SK-N-SH (cell line): Measurements from ENCODE around the gene MGLL. TPM values are rescaled to one million over a fixed set of nuclear protein-coding genes. Genes with fewer than 3 reads are reported as not detected.

Experiments used
- CTCF ChIA-PET: fragments of 300-600, 350-600 bp; formaldehyde crosslinking; extraction: SDS; loops from one replicate; lab custom pipeline; 2021; lab: Yijun Ruan, JAX
- POLR2A ChIA-PET: fragments of 350-600 bp; sonication (Branson Sonifier 250); formaldehyde crosslinking; extraction: SDS; loops from one replicate; lab custom pipeline; 2020; ENCODE audit warnings: antibody characterized with exemption, inconsistent platforms; lab: Yijun Ruan, JAX
- DNase-seq: peaks from one replicate; pipeline ENCODE4 v3.0.0; 2012
- H2AFZ ChIP-seq: fragments of 200-600 bp; sonication (generic); 2 replicates; pipeline ENCODE4 v1.8.1; 2016; ENCODE audit warnings: antibody characterized with exemption, mild to moderate bottlenecking, low read depth
- H3F3A ChIP-seq: fragments of 200-600 bp; sonication (generic); replicated peaks from 2 replicates; pipeline ENCODE3; 2016; ENCODE audit warnings: antibody characterized with exemption, mild to moderate bottlenecking; ENCODE audit not compliant: insufficient read depth
- H3K27ac ChIP-seq, 2 experiments: fragments of 200-500 bp in 1 of 2; fragments of 200-600 bp in 1 of 2; sonication (Bioruptor generic) in 1 of 2; sonication (generic), shearing (Covaris generic) in 1 of 2; 2 replicates each; pipeline versions ENCODE4 v1.5.1 to v1.6.1; 2014 to 2016; ENCODE audit warnings: low read depth in 2 of 2, inconsistent platforms in 1 of 2, low read length in 1 of 2, mild to moderate bottlenecking in 1 of 2, mixed read lengths in 1 of 2
- H3K27me3 ChIP-seq: fragments of 200-600 bp; sonication (generic), shearing (Covaris generic); 2 replicates; pipeline ENCODE4 v1.6.1; 2016; ENCODE audit warnings: mixed run types; ENCODE audit not compliant: insufficient read depth
- H3K36me3 ChIP-seq, 2 experiments: fragments of 200-500 bp in 1 of 2; fragments of 200-600 bp in 1 of 2; sonication (Bioruptor generic) in 1 of 2; sonication (generic) in 1 of 2; replicated peaks in 1 of 2; 2 replicates each; pipeline versions ENCODE3 to v1.5.1; 2014 to 2016; ENCODE audit warnings: low read length in 1 of 2, mild to moderate bottlenecking in 1 of 2; ENCODE audit not compliant: insufficient read depth in 2 of 2, control insufficient read depth in 1 of 2
- H3K4me1 ChIP-seq, 2 experiments: fragments of 200-500 bp in 1 of 2; fragments of 200-600 bp in 1 of 2; sonication (Bioruptor generic) in 1 of 2; sonication (generic), shearing (Covaris generic) in 1 of 2; 2 replicates each; pipeline versions ENCODE4 v1.5.1 to v1.6.1; 2014 to 2016; ENCODE audit warnings: low read depth in 1 of 2, low read length in 1 of 2, mixed run types in 1 of 2; ENCODE audit not compliant: insufficient read depth in 2 of 2, control insufficient read depth in 1 of 2
- H3K4me2 ChIP-seq: fragments of 200-600 bp; sonication (generic), shearing (Covaris generic); 2 replicates; pipeline ENCODE4 v1.6.1; 2017; ENCODE audit warnings: mixed run types
- H3K4me3 ChIP-seq, 2 experiments: fragments of 200-500 bp in 1 of 2; fragments of 200-600 bp in 1 of 2; sonication (Bioruptor generic) in 1 of 2; sonication (generic), shearing (Covaris generic) in 1 of 2; 2 replicates each; pipeline versions ENCODE4 v1.5.1 to v1.8.1; 2014 to 2016; ENCODE audit warnings: low read depth in 2 of 2, inconsistent platforms in 1 of 2, low read length in 1 of 2, mild to moderate bottlenecking in 1 of 2, mixed read lengths in 1 of 2, moderate library complexity in 1 of 2
- H3K79me2 ChIP-seq: fragments of 200-600 bp; sonication (generic); 2 replicates; pipeline ENCODE4 v1.8.1; 2017; ENCODE audit warnings: mild to moderate bottlenecking; ENCODE audit not compliant: insufficient read depth
- H3K9ac ChIP-seq: fragments of 200-600 bp; sonication (generic); 2 replicates; pipeline ENCODE4 v1.6.1; 2017; ENCODE audit warnings: mixed run types
- H3K9me2 ChIP-seq: fragments of 200-600 bp; sonication (generic); 2 replicates; pipeline ENCODE4 v1.6.1; 2017; ENCODE audit warnings: mixed run types
- H3K9me3 ChIP-seq: fragments of 200-600 bp; sonication (generic); 2 replicates; pipeline ENCODE4 v1.6.1; 2017; ENCODE audit warnings: mixed run types, mild to moderate bottlenecking, moderate library complexity
- H4K20me1 ChIP-seq: fragments of 200-600 bp; sonication (generic); 2 replicates; pipeline ENCODE4 v1.6.1; 2017; ENCODE audit warnings: mild to moderate bottlenecking, mixed run types; ENCODE audit not compliant: insufficient read depth
- EP300 ChIP-seq, 2 experiments: IDR thresholded peaks; 2 replicates each; pipeline versions ENCODE4 v1.4.0 to v1.6.1; 2012; ENCODE audit warnings: borderline replicate concordance in 1 of 2, low read depth in 1 of 2, low read length in 1 of 2
- EZH2phosphoT487 ChIP-seq: fragments of 200-600 bp; sonication (generic); IDR thresholded peaks from 2 replicates; pipeline ENCODE4 v1.6.1; 2017; ENCODE audit warnings: low read depth, mixed run types, mild to moderate bottlenecking, antibody characterized with exemption, moderate library complexity, borderline replicate concordance
- FOXM1 ChIP-seq: IDR thresholded peaks from 2 replicates; pipeline ENCODE4 v1.4.0; 2012; ENCODE audit warnings: low read depth, mild to moderate bottlenecking
- GABPA ChIP-seq: IDR thresholded peaks from 2 replicates; pipeline ENCODE4 v1.4.0; 2012; ENCODE audit warnings: low read depth, mild to moderate bottlenecking
- MEF2A ChIP-seq: IDR thresholded peaks from 2 replicates; pipeline ENCODE4 v1.4.0; 2012; ENCODE audit warnings: low read depth, borderline replicate concordance
- MXI1 ChIP-seq: IDR thresholded peaks from 2 replicates; pipeline ENCODE4 v1.6.1; 2012; ENCODE audit warnings: mild to moderate bottlenecking, low read depth, low read length, improper control_type of control experiment
- NRF1 ChIP-seq: IDR thresholded peaks from 2 replicates; pipeline ENCODE4 v1.6.1; 2012; ENCODE audit warnings: low read depth, mild to moderate bottlenecking, low read length
- RAD21 ChIP-seq: IDR thresholded peaks from 2 replicates; pipeline ENCODE4 v1.6.1; 2012; ENCODE audit warnings: mild to moderate bottlenecking, low read length
- RCOR1 ChIP-seq: fragments of 150-350 bp; IDR thresholded peaks from 2 replicates; pipeline ENCODE4 v1.6.1; 2017; ENCODE audit warnings: antibody characterized with exemption, low read length
- RXRA ChIP-seq: IDR thresholded peaks from 2 replicates; pipeline ENCODE4 v1.4.0; 2012; ENCODE audit warnings: low read depth, mild to moderate bottlenecking, borderline replicate concordance
- SIN3A ChIP-seq: IDR thresholded peaks from 2 replicates; pipeline ENCODE4 v1.6.1; 2012; ENCODE audit warnings: low read depth, mild to moderate bottlenecking, low read length, moderate library complexity, borderline replicate concordance
- TAF1 ChIP-seq: IDR thresholded peaks from 2 replicates; pipeline ENCODE4 v1.6.1; 2012; ENCODE audit warnings: low read depth, mild to moderate bottlenecking, low read length, moderate library complexity, borderline replicate concordance
- TCF12 ChIP-seq: IDR thresholded peaks from 2 replicates; pipeline ENCODE4 v1.4.0; 2012
- TEAD4 ChIP-seq: IDR thresholded peaks from 2 replicates; pipeline ENCODE4 v1.4.0; 2012; ENCODE audit warnings: mild to moderate bottlenecking, borderline replicate concordance; ENCODE audit not compliant: insufficient read depth
- USF1 ChIP-seq: IDR thresholded peaks from 2 replicates; pipeline ENCODE4 v1.4.0; 2012; ENCODE audit warnings: low read depth, borderline replicate concordance
- WGBS: methylation state at CpG from one replicate; pipeline ENCODE4 v1.1.6; 2017; ENCODE audit warnings: low lambda C conversion rate; 5-methylcytosine and 5-hydroxymethylcytosine counted together
- polyA plus RNA-seq, 3 experiments: library from polyadenylated mRNA; depleted of rRNA; stranded (reverse); fragments of >200 nt; gene quantifications; 2 replicates each; pipeline ENCODE4 v1.2.3, GENCODE V29; 2012
- TF ChIP-seq, protein P1 (sequence below): IDR thresholded peaks from 2 replicates; pipeline ENCODE4; 2012
- TF ChIP-seq, protein P2 (sequence below): IDR thresholded peaks from 2 replicates; pipeline ENCODE4 v1.4.0; 2012; ENCODE audit warnings: low read depth
- TF ChIP-seq, protein P3 (sequence below): IDR thresholded peaks from 2 replicates; pipeline ENCODE4 v1.4.0; 2012; ENCODE audit warnings: low read depth, borderline replicate concordance
- TF ChIP-seq, protein P4 (sequence below): fragments of 200-600 bp; sonication (generic); IDR thresholded peaks from 2 replicates; pipeline ENCODE4 v1.6.1; 2017; ENCODE audit warnings: antibody characterized with exemption, mild to moderate bottlenecking, moderate library complexity

MGLL gene
- polyA plus RNA-seq, 1 of the 3 experiments (the other 2 are of a cell fraction), result 2.2 TPM

GRCh38 chr3:127708837-127709236, 113.5 kb downstream of the MGLL start:
- no peaks in the 10 kb centered on the region for H3F3A ChIP-seq
- H3K9me2 ChIP-seq, result no peaks in the 10 kb centered on the region
- ChIA-PET CTCF (interaction anchor here (0.9 to 1.9 kb wide), 5 partner anchors 8 to 123 kb away, joined by 3 to 5 read pairs (median 4); no protein-coding TSS in a partner anchor), POLR2A (no interaction called here)
- no peaks in the 10 kb centered on the region for H3K27me3 ChIP-seq
- H3K79me2 ChIP-seq, result no peaks in the 10 kb centered on the region
- no peak overlapping the region for H3K4me2 ChIP-seq
- H3K9me3 ChIP-seq, result no peaks in the 10 kb centered on the region
- WGBS, result 88% methylated on average over 2 of the region's 2 CpGs
- TF ChIP-seq TAF1 (no peak), RAD21 (no peak), USF1 (no peak), RXRA (no peak), SIN3A (no peak), EP300 (IDR thresholded peaks at IDR 0.05; ENCODE audit: borderline replicate concordance in 1 of 2, low read depth in 1 of 2, low read length in 1 of 2) (no peak), RCOR1 (no peak), TCF12 (no peak), GABPA (no peak), MEF2A (no peak), NRF1 (no peak)
- TF ChIP-seq, protein P1, sequence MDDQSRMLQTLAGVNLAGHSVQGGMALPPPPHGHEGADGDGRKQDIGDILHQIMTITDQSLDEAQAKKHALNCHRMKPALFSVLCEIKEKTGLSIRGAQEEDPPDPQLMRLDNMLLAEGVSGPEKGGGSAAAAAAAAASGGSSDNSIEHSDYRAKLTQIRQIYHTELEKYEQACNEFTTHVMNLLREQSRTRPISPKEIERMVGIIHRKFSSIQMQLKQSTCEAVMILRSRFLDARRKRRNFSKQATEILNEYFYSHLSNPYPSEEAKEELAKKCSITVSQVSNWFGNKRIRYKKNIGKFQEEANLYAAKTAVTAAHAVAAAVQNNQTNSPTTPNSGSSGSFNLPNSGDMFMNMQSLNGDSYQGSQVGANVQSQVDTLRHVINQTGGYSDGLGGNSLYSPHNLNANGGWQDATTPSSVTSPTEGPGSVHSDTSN, result no peak
- TF ChIP-seq, protein P2, sequence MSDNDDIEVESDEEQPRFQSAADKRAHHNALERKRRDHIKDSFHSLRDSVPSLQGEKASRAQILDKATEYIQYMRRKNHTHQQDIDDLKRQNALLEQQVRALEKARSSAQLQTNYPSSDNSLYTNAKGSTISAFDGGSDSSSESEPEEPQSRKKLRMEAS, result no peak
- peaks cover 0 to 45% of the 10 kb centered on the region in 2 experiments; a peak in 1 of 4 replicates for H3K4me1 ChIP-seq
- H2AFZ ChIP-seq, result no peak overlapping the region
- DNase-seq, result no peak
- no peak overlapping the region for H3K9ac ChIP-seq
- H3K36me3 ChIP-seq, result no peaks in the 10 kb centered on the region
- H3K27ac ChIP-seq, result no peak overlapping the region
- no peaks in the 10 kb centered on the region for H4K20me1 ChIP-seq
- H3K4me3 ChIP-seq, result no peak overlapping the region

- no peak overlapping the region for H3K4me3 ChIP-seq
- no peaks in the 10 kb centered on the region for H3K9me3 ChIP-seq
- CTCF ChIA-PET, result interaction anchor here (0.9 to 2.0 kb wide), 6 partner anchors 9 to 124 kb away, joined by 3 to 6 read pairs (median 4); no protein-coding TSS in a partner anchor
- no peaks in the 10 kb centered on the region for H4K20me1 ChIP-seq
- DNase-seq, result no peak
- H3K36me3 ChIP-seq, result no peaks in the 10 kb centered on the region
- H3F3A ChIP-seq, result no peaks in the 10 kb centered on the region
- whole genome bisulfite sequencing, result 77% methylated on average over 13 of the region's 13 CpGs
- peaks cover 0 to 39% of the 10 kb centered on the region in 2 experiments; a peak in 1 of 4 replicates for H3K4me1 ChIP-seq
- H3K4me2 ChIP-seq, result no peak overlapping the region
- H3K9me2 ChIP-seq, result no peaks in the 10 kb centered on the region
- H3K79me2 ChIP-seq, result no peaks in the 10 kb centered on the region
- no peaks in the 10 kb centered on the region for H3K27me3 ChIP-seq
- no peak overlapping the region for H2AFZ ChIP-seq
- POLR2A ChIA-PET, result interaction anchor here (0.8 to 1.0 kb wide), 2 partner anchors 11 to 44 kb away, joined by 3 read pairs; no protein-coding TSS in a partner anchor
- no peak overlapping the region for H3K9ac ChIP-seq
- H3K27ac ChIP-seq, result no peak overlapping the region; a peak in 1 of 4 replicates
- TF ChIP-seq TEAD4, result no peak
- TF ChIP-seq, protein P3, sequence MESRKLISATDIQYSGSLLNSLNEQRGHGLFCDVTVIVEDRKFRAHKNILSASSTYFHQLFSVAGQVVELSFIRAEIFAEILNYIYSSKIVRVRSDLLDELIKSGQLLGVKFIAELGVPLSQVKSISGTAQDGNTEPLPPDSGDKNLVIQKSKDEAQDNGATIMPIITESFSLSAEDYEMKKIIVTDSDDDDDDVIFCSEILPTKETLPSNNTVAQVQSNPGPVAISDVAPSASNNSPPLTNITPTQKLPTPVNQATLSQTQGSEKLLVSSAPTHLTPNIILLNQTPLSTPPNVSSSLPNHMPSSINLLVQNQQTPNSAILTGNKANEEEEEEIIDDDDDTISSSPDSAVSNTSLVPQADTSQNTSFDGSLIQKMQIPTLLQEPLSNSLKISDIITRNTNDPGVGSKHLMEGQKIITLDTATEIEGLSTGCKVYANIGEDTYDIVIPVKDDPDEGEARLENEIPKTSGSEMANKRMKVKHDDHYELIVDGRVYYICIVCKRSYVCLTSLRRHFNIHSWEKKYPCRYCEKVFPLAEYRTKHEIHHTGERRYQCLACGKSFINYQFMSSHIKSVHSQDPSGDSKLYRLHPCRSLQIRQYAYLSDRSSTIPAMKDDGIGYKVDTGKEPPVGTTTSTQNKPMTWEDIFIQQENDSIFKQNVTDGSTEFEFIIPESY, result no peak
- no peak for TF ChIP-seq EZH2phosphoT487
- TF ChIP-seq SIN3A, result no peak
- TF ChIP-seq, protein P1, result no peak
- TF ChIP-seq RXRA, result no peak
- TF ChIP-seq, protein P2, result no peak
- no peak for TF ChIP-seq FOXM1
- TF ChIP-seq MXI1, result no peak
- TF ChIP-seq, protein P4, sequence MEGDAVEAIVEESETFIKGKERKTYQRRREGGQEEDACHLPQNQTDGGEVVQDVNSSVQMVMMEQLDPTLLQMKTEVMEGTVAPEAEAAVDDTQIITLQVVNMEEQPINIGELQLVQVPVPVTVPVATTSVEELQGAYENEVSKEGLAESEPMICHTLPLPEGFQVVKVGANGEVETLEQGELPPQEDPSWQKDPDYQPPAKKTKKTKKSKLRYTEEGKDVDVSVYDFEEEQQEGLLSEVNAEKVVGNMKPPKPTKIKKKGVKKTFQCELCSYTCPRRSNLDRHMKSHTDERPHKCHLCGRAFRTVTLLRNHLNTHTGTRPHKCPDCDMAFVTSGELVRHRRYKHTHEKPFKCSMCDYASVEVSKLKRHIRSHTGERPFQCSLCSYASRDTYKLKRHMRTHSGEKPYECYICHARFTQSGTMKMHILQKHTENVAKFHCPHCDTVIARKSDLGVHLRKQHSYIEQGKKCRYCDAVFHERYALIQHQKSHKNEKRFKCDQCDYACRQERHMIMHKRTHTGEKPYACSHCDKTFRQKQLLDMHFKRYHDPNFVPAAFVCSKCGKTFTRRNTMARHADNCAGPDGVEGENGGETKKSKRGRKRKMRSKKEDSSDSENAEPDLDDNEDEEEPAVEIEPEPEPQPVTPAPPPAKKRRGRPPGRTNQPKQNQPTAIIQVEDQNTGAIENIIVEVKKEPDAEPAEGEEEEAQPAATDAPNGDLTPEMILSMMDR, result no peak
Observed at GRCh38 chr3:127707851-127708411, 114.4 kb downstream of the MGLL start.
